HG02763 (cell line): ENCODE measurements around the gene WDR76.
"Not testable (repeated sequence)": the region's sequence is repeated elsewhere in the genome, so short reads cannot be mapped to it uniquely, and the experiment has no call there.

ENCODE experiments used
- ATAC-seq: cut with Tn5 transposase; IDR thresholded peaks from one replicate; pipeline ENCODE4 v1.9.1; 2021; ENCODE audit warnings: mild to moderate bottlenecking, moderate library complexity; ENCODE audit not compliant: unreplicated experiment

The WDR76 gene

GRCh38 chr15:43826508-43827341 lies at the start of gene WDR76:
Gene WDR76, plus strand, starts transcription at chr15:43827002. Its CDS starts 31 bp downstream, at chr15:43827033.
- ATAC-seq: peak; percentile 56

- ATAC-seq: peak; percentile 47
Observed at GRCh38 chr15:43777267-43777914, 49.4 kb upstream of the WDR76 start.

- no peak for ATAC-seq
Observed at GRCh38 chr15:43779016-43779415, 47.8 kb upstream of the WDR76 start.

GRCh38 chr15:43789409-43789808 lies 37.4 kb upstream of the WDR76 start:
- no peak for ATAC-seq

GRCh38 chr15:43791993-43792760 lies 34.6 kb upstream of the WDR76 start, which contains the start of gene SERF2:
Gene SERF2, plus strand, starts transcription at chr15:43792320. Its CDS starts 57 bp downstream, at chr15:43792377.
- ATAC-seq: peak; percentile 92

GRCh38 chr15:43792761-43793476 lies 33.9 kb upstream of the WDR76 start:
- ATAC-seq: no peak

GRCh38 chr15:43793647-43794046 lies 33.2 kb upstream of the WDR76 start:
- ATAC-seq: no peak

GRCh38 chr15:43794269-43795037 lies 32.3 kb upstream of the WDR76 start:
- no peak for ATAC-seq

- no peak for ATAC-seq
Observed at GRCh38 chr15:43795197-43795596, 31.6 kb upstream of the WDR76 start.

GRCh38 chr15:43795997-43796396 lies 30.8 kb upstream of the WDR76 start:
- ATAC-seq: no peak

- no peak for ATAC-seq
Observed at GRCh38 chr15:43796566-43796965, 30.2 kb upstream of the WDR76 start.

- ATAC-seq: no peak
Observed at GRCh38 chr15:43799209-43799944, 27.4 kb upstream of the WDR76 start.

- ATAC-seq: no peak
Observed at GRCh38 chr15:43799945-43800285, 26.9 kb upstream of the WDR76 start, which contains the start of gene SERINC4. Gene SERINC4, minus strand, starts transcription at chr15:43800220. Its CDS starts 234 bp downstream, at chr15:43799986.

GRCh38 chr15:43800286-43801141 lies 26.3 kb upstream of the WDR76 start, which contains the start of gene HYPK:
Gene HYPK, plus strand, starts transcription at chr15:43800599. Its CDS starts 24 bp downstream, at chr15:43800623.
- peak; percentile 87 for ATAC-seq

- not testable (repeated sequence) for ATAC-seq
Observed at GRCh38 chr15:43802676-43803075, 24.1 kb upstream of the WDR76 start.

- ATAC-seq: no peak
Observed at GRCh38 chr15:43808435-43808950, 18.3 kb upstream of the WDR76 start.

- no peak for ATAC-seq
Observed at GRCh38 chr15:43808960-43809678, 17.7 kb upstream of the WDR76 start.
